ENCODE measurements around the gene SUSD1.

- peak; percentile 75 to 92 (median 81) for TF ChIP-seq CTCF (IDR thresholded peaks at IDR 0.05)
- no peak for TF ChIP-seq POLR2A (IDR thresholded peaks at IDR 0.05)
These were observed 77.1 kb downstream of the SUSD1 start for GRCh38 chr9:112097712-112098688.

Data from body of pancreas (tissue), 4 donors.